GM19372 (cell line): ENCODE data around the gene DMBT1.
"Not testable (repeated sequence)": the region's sequence is repeated elsewhere in the genome, so short reads cannot be mapped to it uniquely, and the experiment has no call there.

Source experiments
- ATAC-seq: cut with Tn5 transposase; IDR thresholded peaks from one replicate; pipeline ENCODE4 v1.9.1; 2021; ENCODE audit warnings: mild to moderate bottlenecking, low read depth, moderate library complexity; ENCODE audit not compliant: unreplicated experiment

DMBT1 gene

GRCh38 chr10:122575776-122576175, 15.2 kb downstream of the DMBT1 start:
- ATAC-seq = no peak

GRCh38 chr10:122576291-122576690, 15.7 kb downstream of the DMBT1 start:
- no peak for ATAC-seq

- ATAC-seq = no peak
These were observed 16.8 kb downstream of the DMBT1 start for GRCh38 chr10:122577311-122577885.

DNA sequence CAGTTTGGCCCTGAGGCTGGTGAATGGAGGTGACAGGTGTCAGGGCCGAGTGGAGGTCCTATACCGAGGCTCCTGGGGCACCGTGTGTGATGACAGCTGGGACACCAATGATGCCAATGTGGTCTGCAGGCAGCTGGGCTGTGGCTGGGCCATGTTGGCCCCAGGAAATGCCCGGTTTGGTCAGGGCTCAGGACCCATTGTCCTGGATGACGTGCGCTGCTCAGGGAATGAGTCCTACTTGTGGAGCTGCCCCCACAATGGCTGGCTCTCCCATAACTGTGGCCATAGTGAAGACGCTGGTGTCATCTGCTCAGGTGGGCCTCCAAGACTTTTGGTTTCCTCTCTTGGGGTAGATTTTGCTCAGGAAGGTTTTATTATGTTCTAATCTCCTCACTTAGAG, 25.5 kb downstream of the DMBT1 start:
- ATAC-seq = not testable (repeated sequence)

- no peak for ATAC-seq
These were observed 26.7 kb downstream of the DMBT1 start for GRCh38 chr10:122587098-122587760.

DNA sequence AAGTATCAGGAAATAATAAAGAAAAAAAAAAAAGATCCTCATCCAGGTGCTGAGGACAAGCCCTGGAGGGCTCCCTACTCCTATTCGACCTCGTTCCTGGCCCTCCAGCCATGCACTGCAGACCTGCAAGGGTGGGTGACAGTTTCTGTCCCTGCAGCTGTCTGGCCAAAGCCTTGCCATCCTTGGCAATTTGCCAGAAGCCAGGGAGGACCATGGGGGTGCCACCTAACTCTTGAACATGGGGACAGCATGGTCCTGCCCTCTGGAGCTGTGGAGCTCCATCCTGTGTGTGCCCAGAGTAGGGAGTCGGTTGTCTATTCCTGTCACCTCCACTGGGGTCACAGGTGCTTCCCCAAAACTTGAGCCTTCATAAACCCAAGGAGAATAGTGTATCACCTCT, 27.8 kb downstream of the DMBT1 start:
- no peak for ATAC-seq

- ATAC-seq = no peak
These were observed 29.6 kb downstream of the DMBT1 start for GRCh38 chr10:122590153-122590552.

DNA sequence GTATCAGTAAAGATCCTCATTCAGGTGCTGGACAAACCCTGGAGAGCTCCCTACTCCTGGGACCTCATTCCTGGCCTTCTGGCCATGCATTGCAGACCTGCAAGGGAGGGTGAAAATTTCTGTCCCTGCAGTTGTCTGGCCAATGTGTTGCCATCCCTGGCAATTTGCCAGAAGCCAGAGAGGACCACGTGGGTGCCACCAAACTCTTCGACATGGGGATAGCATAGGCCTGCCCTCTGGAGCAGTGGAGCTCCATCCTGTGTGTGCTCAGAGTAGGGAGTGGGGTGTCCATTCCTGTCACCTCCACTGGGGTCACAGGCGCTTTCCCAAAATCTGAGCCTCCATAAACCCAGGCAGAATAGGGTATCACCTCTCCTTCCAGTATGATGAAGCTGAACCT, 31.2 kb downstream of the DMBT1 start:
- ATAC-seq = no peak

GRCh38 chr10:122592161-122592560, 31.6 kb downstream of the DMBT1 start:
- ATAC-seq = no peak

GRCh38 chr10:122617476-122618270, 57.1 kb downstream of the DMBT1 start:
- ATAC-seq = no peak

- ATAC-seq = no peak
These were observed 58.1 kb downstream of the DMBT1 start for GRCh38 chr10:122618461-122619165.

- ATAC-seq = not testable (repeated sequence)
These were observed 60.4 kb downstream of the DMBT1 start for GRCh38 chr10:122620961-122621360.

GRCh38 chr10:122624546-122624945, 64.0 kb downstream of the DMBT1 start:
- no peak for ATAC-seq

DNA sequence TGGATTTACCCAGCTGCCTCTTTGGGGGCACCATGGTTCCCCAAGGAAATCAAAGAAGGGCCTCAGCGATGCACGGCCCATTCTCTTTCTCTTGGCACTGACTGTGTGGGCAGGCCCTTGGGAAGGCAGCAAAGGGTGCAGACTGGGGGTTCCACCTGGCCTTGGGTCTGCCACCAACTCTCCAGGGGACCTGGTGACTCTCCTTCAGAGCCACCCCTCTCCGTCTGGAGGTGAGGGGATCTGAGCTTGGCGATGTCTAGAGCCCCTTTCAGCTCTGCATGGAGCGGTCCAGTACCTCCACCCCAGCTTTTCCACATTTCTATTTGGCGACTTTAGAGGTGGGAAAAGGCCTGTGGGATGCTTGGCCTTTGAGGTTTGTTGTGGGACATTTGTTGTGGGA, 70.0 kb downstream of the DMBT1 start:
- ATAC-seq = no peak

DNA sequence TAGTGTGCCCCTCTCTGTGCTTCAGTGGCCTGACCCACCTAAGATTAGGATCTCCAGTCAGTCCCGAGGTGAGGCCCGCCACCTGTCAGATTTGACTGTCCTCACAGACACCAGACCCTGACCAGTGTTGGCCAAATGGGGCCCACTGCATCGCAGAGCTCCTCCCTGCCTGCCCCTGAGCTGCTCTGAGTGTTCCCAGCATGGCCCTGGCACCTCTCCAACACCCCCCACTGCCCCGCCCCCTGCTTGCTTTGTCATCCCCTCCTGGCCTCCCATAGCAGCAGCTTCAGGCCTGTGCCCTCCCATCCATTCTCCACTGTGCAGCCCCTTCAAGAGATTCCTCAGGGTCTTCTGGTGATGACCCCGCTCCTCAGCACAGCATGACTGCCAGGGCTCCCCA, 71.5 kb downstream of the DMBT1 start:
- ATAC-seq = no peak

- no peak for ATAC-seq
These were observed 72.0 kb downstream of the DMBT1 start for GRCh38 chr10:122632576-122632975.

DNA sequence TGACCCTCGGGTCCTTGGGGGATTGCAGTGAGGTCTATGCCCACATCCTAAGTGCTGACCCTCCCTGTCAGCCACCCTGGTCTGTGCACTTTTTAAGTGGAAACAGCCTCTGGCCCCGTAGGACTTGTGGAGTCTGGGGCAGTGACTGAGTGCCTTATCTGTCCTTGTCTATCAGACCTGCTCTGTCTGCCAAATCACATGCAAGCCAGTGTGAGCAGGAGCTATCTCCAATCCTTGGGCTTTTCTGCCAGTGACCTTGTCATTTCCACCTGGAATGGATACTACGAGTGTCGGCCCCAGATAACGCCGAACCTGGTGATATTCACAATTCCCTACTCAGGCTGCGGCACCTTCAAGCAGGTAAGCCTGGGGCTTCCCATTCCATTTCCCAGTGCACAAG, 76.4 kb downstream of the DMBT1 start:
- ATAC-seq = no peak

DNA sequence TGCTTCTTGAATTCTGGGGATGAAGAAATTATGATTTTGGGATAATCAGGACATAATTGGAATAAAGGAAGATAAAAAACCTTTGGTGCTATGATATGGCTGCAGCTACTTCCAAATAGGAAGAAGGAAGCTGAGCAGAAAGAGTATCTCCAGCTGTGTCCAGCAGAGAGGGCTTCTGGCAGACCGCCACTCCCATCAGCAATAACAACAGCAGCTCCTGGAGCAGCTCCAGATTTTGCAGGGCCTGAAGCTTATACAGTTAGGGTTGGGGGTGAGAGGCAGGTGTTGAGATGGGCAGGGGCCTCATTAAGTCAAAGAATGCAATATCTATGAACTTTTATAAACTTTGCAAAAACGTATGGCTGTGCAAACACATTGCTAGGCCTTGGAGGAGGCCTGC, 76.8 kb downstream of the DMBT1 start:
- no peak for ATAC-seq

GRCh38 chr10:122638106-122638505, 77.6 kb downstream of the DMBT1 start:
- no peak for ATAC-seq

DNA sequence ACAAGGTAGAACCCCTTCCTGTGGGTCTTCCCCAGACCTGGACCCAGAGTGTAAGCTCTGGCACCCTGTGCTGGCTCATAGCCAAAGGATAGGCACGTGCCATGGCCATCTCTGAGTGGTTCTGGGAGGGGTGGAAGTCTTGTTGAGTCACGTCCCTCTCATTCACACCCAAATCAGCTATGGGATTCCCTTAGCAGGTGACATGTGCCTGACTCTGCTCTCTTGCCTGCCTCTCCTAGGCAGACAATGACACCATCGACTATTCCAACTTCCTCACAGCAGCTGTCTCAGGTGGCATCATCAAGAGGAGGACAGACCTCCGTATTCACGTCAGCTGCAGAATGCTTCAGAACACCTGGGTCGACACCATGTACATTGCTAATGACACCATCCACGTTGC, 79.2 kb downstream of the DMBT1 start:
- no peak for ATAC-seq

DNA sequence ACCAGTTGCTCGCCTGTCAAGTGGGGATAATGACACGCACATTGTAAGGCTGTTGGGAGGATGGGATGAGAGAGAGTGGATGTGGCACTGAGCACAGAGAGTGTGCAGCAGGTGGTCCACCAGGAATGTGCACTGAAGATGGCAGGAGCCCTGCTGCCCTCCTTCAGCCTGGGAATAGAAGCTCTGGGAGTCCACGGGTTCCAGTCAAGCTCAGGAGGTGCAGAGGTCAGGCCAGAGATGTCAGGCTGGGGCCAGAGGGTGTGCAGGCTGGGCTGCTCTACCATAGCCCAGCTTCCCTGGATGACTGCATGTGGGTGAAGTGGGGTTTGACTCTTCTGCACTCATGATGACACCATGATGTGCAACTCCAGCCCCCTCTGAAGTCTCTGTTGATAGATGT, 80.4 kb downstream of the DMBT1 start:
- ATAC-seq = no peak
